Lower leg skin (tissue), 3 donors: ENCODE results near the gene GPRIN1.

Experiments used
- POLR2A ChIP-seq, 2 donors: fragments of 450-650 bp; IDR thresholded peaks; one replicate each; pipeline ENCODE4 v1.6.1; 2016 to 2017; ENCODE audit warnings: antibody characterized with exemption in 2 of 2, mild to moderate bottlenecking in 1 of 2, moderate library complexity in 1 of 2
- TF ChIP-seq, protein P1 (sequence below), 3 donors: fragments of 450-650 bp; IDR thresholded peaks; one replicate each; pipeline ENCODE4 v1.5.1; 2016; ENCODE audit warnings: antibody characterized with exemption in 3 of 3, mild to moderate bottlenecking in 3 of 3, moderate library complexity in 2 of 3

DNA sequence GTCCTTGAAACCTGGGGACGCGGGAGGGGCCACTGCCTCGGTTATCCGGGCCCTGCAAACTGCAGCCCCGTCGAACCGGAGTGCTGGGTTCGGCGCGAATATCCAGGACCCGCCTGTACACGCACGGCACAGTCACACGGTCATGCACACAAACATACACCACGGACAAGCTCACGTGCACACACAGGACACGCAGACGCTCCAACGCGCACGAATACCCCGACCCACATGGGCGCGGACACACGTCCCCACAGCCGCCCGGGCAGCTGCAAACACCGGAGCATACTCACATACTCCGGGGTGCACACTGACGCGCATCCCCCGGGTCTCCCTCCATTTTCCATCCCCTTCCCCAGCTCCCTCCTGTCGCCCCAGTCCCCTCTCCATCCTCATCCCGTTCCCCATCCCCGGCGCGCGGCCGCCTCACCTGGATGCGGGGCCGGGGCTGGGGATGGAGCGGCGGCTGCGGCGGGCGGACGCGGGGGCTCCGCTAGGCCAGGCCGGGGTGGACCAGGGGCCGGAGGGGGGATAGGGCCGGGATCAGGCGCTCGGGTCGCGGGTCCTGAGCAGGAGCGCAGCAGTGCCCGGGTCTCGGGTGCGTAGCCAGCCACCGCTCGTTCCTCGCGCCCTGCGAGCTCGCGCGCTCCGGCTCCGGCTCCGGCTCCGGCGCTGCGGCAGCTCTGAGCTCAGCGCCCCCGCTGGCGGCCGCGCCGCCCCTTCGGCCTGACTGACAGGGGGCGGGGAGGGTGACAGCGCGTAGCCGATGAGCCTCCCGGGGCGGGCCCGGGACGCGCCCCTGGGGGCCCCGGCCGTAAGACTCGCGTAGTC is 20.1 kb upstream of the GPRIN1 start, which contains the start of the genes EIF4E1B and SNCB:
- TF ChIP-seq, protein P1, sequence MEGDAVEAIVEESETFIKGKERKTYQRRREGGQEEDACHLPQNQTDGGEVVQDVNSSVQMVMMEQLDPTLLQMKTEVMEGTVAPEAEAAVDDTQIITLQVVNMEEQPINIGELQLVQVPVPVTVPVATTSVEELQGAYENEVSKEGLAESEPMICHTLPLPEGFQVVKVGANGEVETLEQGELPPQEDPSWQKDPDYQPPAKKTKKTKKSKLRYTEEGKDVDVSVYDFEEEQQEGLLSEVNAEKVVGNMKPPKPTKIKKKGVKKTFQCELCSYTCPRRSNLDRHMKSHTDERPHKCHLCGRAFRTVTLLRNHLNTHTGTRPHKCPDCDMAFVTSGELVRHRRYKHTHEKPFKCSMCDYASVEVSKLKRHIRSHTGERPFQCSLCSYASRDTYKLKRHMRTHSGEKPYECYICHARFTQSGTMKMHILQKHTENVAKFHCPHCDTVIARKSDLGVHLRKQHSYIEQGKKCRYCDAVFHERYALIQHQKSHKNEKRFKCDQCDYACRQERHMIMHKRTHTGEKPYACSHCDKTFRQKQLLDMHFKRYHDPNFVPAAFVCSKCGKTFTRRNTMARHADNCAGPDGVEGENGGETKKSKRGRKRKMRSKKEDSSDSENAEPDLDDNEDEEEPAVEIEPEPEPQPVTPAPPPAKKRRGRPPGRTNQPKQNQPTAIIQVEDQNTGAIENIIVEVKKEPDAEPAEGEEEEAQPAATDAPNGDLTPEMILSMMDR (IDR thresholded peaks at IDR 0.05), result no peak
- TF ChIP-seq POLR2A (IDR thresholded peaks at IDR 0.05), result no peak
